Measurements from ENCODE around the gene FKTN. TPM values are rescaled to one million over a fixed set of nuclear protein-coding genes. Genes with fewer than 3 reads are reported as not detected.

FKTN gene
- total RNA-seq, 1 experiment from 2014 or later, result 8.6 TPM

DNA sequence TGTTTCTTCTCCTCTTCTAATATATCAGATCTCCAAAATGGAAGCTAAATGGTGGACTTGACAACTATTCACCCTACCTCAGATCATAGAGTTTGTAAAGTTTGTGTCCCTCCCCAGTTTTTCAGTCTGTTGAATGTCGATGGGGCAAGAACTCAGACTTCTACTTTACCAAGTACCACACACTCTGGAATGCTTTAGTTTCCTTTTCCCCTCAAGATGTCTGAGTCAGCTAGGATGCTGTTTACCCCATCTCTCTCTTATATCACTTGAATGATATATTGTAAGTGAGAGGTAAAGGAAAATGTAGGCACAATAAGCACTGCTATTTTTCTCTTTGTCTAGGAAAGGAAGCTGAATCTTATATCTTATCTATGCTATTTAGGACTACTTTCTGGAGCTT is 78.4 kb downstream of the FKTN start:
- Mint-ChIP-seq H3K9me3 (ENCODE audit: low read depth, unreplicated experiment) (no peaks in the 10 kb centered on the region), H3K27ac (ENCODE audit: unreplicated experiment) (no peak overlapping the region), H3K4me1 (ENCODE audit: low read depth, unreplicated experiment) (no peaks in the 10 kb centered on the region), H3K4me3 (ENCODE audit: low read depth, unreplicated experiment) (no peak overlapping the region), H3K27me3 (ENCODE audit: unreplicated experiment) (no peaks in the 10 kb centered on the region), H3K36me3 (ENCODE audit: insufficient read depth, unreplicated experiment) (no peaks in the 10 kb centered on the region)
- no TSS peak for BruUV-seq (replicated peaks)
- intact Hi-C loops (cut with micrococcal nuclease; ENCODE audit: unreplicated experiment), result loop anchor here (10.0 kb wide), 1 partner anchor 58 kb away; the partner anchor contains the start of gene TMEM38B
- CTCF ChIA-PET, result no interaction called here
- no peak for TF ChIP-seq CTCF (IDR thresholded peaks at IDR 0.05; ENCODE audit: unreplicated experiment)
- no peak for DNase-seq

DNA sequence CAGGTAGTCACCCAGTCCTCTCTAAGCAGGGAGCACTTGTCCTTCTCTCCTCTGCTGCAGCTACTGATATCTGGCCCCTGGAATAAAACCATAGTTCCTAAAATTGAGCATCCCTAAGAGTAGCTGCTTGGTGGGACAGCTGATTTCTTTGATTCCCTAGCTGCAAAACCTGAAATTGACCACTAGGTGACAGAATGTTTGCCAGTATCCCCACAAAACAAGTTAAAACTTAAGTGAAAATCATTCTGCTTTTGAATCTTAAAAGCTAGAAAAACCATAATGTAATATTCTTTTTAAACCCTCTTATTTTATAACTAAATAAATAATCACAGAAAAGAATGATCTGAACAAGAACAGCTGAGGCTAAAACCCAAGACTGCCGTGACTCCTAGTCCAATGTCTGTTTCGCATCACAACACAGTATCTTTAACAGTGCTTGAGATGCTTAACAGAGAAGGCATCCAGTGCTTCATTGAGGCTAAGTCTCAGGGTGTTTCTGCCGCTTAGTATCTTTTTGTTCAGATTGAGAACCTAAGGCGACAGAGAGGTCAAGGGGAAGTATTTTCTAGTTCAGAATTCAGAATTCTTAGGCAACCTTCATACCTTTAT is 80.0 kb downstream of the FKTN start:
- no peaks in the 10 kb centered on the region for H3K9me3 Mint-ChIP-seq (ENCODE audit: low read depth, unreplicated experiment)
- H3K27ac Mint-ChIP-seq (ENCODE audit: unreplicated experiment), result no peak overlapping the region
- no peak overlapping the region for H3K4me3 Mint-ChIP-seq (ENCODE audit: low read depth, unreplicated experiment)
- BruUV-seq (replicated peaks), result no TSS peak
- CTCF ChIA-PET, result interaction anchor here (1.0 kb wide), 1 partner anchor 81 kb away, joined by 6 read pairs; no protein-coding TSS in a partner anchor
- H3K4me1 Mint-ChIP-seq (ENCODE audit: low read depth, unreplicated experiment), result no peaks in the 10 kb centered on the region
- H3K36me3 Mint-ChIP-seq (ENCODE audit: insufficient read depth, unreplicated experiment), result no peaks in the 10 kb centered on the region
- intact Hi-C loops (cut with micrococcal nuclease; ENCODE audit: unreplicated experiment), result loop anchor here (10.0 kb wide), 1 partner anchor 57 kb away; the partner anchor contains the start of gene TMEM38B
- TF ChIP-seq CTCF (IDR thresholded peaks at IDR 0.05; ENCODE audit: unreplicated experiment), result no peak
- DNase-seq, result no peak
- no peaks in the 10 kb centered on the region for H3K27me3 Mint-ChIP-seq (ENCODE audit: unreplicated experiment)

DNA sequence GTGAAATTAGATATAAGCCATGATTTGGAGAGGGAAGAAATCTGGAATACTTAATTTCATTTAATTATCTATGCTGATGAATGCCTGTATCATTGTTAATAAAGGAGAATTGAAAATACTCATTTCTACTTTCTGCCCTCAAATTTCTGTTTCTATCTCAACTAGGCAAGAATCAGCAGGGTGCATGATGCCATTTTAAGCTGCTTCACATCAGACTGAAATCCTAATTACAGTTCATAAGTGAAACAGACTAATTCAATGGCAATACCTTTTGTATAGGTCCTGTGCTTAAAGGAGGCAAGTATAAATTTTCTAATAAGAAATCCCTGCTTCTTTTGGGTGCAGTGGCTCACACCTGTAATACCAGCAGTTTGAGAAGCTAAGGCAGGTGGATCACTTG is 82.0 kb downstream of the FKTN start:
- CTCF ChIA-PET, result no interaction called here

DNA sequence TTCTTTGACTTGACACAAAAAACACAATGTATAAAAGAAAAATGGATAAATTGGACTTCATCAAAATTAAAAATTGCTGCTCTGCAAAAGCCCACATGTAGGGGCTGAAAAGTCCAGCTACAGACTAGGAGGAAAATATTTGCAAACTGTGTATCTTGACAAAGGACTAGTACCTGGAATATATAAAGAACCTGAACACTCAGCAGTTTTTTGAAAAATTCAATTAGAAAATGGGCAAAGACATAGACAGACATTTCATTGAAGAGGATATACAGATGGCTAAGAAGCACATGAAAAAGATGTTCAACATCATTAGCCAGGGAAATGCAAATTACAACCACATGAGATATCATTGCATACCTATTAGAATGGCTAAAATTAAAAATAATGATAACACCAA is 85.9 kb downstream of the FKTN start:
- CTCF ChIA-PET, result no interaction called here
- H3K27me3 Mint-ChIP-seq (ENCODE audit: unreplicated experiment), result no peaks in the 10 kb centered on the region
- H3K36me3 Mint-ChIP-seq (ENCODE audit: insufficient read depth, unreplicated experiment), result no peaks in the 10 kb centered on the region
- no peaks in the 10 kb centered on the region for H3K4me1 Mint-ChIP-seq (ENCODE audit: low read depth, unreplicated experiment)
- DNase-seq, result no peak
- no peak overlapping the region for H3K4me3 Mint-ChIP-seq (ENCODE audit: low read depth, unreplicated experiment)
- TF ChIP-seq CTCF (IDR thresholded peaks at IDR 0.05; ENCODE audit: unreplicated experiment), result no peak
- BruUV-seq (replicated peaks), result no TSS peak
- H3K9me3 Mint-ChIP-seq (ENCODE audit: low read depth, unreplicated experiment), result no peaks in the 10 kb centered on the region
- H3K27ac Mint-ChIP-seq (ENCODE audit: unreplicated experiment), result no peak overlapping the region
- intact Hi-C loops (cut with micrococcal nuclease; ENCODE audit: unreplicated experiment), result no loop called here

More for the DNA sequence above, 82.0 kb downstream of the FKTN start:
- no peak for TF ChIP-seq CTCF (IDR thresholded peaks at IDR 0.05; ENCODE audit: unreplicated experiment)
- DNase-seq, result no peak
- BruUV-seq (replicated peaks), result no TSS peak
- Mint-ChIP-seq H3K27me3 (ENCODE audit: unreplicated experiment) (no peaks in the 10 kb centered on the region), H3K27ac (ENCODE audit: unreplicated experiment) (no peak overlapping the region), H3K4me1 (ENCODE audit: low read depth, unreplicated experiment) (no peaks in the 10 kb centered on the region), H3K4me3 (ENCODE audit: low read depth, unreplicated experiment) (no peak overlapping the region), H3K9me3 (ENCODE audit: low read depth, unreplicated experiment) (no peaks in the 10 kb centered on the region), H3K36me3 (ENCODE audit: insufficient read depth, unreplicated experiment) (no peaks in the 10 kb centered on the region)
- intact Hi-C loops (cut with micrococcal nuclease; ENCODE audit: unreplicated experiment), result loop anchor here (10.0 kb wide), 1 partner anchor 55 kb away; the partner anchor contains the start of gene TMEM38B
